Tibial nerve (tissue), 4 donors: Measurements from ENCODE around the gene SGPL1.

Experiments
- EP300 ChIP-seq, 2 donors: sonication (generic); formaldehyde crosslinking; IDR thresholded peaks; one replicate each; pipeline ENCODE4 v1.6.1; 2017; ENCODE audit warnings: antibody characterized with exemption in 2 of 2, mild to moderate bottlenecking in 1 of 2
- POLR2A ChIP-seq, 2 donors: fragments of 450-650 bp; IDR thresholded peaks; one replicate each; pipeline ENCODE4 v1.6.1; 2017; ENCODE audit warnings: antibody characterized with exemption in 2 of 2, mild to moderate bottlenecking in 2 of 2, moderate library complexity in 2 of 2
- TF ChIP-seq, protein P1 (sequence below), 5 experiments: fragments of 200-600 bp in 3 of 5; fragments of 450-650 bp in 2 of 5; sonication (generic) in 3 of 5; IDR thresholded peaks; one replicate each; pipeline ENCODE4 v1.5.1; 2016 to 2019; ENCODE audit warnings: antibody characterized with exemption in 5 of 5, mild to moderate bottlenecking in 3 of 5, moderate library complexity in 2 of 5

DNA sequence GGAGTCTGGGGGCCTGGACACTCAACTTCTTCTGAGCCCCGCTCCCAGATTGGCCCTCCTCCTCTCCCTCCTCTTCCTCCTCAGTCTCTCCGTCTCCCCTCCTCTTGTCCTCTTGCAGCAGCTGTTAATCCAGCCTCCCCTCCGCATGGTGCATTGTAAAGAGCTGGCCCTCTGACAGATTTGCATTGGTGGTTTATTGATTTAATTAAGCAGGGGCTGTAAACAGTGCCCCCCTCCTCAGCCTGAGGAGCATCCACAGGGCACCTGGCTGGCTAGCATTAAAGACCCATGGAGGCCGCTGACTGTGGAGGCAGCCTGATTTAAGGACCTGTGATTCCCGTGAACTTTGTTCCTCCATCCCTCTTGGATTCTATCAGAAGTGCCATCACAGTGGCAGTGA lies 101.5 kb downstream of the SGPL1 start:
- TF ChIP-seq, protein P1, sequence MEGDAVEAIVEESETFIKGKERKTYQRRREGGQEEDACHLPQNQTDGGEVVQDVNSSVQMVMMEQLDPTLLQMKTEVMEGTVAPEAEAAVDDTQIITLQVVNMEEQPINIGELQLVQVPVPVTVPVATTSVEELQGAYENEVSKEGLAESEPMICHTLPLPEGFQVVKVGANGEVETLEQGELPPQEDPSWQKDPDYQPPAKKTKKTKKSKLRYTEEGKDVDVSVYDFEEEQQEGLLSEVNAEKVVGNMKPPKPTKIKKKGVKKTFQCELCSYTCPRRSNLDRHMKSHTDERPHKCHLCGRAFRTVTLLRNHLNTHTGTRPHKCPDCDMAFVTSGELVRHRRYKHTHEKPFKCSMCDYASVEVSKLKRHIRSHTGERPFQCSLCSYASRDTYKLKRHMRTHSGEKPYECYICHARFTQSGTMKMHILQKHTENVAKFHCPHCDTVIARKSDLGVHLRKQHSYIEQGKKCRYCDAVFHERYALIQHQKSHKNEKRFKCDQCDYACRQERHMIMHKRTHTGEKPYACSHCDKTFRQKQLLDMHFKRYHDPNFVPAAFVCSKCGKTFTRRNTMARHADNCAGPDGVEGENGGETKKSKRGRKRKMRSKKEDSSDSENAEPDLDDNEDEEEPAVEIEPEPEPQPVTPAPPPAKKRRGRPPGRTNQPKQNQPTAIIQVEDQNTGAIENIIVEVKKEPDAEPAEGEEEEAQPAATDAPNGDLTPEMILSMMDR (IDR thresholded peaks at IDR 0.05) = no peak
- TF ChIP-seq POLR2A (IDR thresholded peaks at IDR 0.05) = no peak
- TF ChIP-seq EP300 (IDR thresholded peaks at IDR 0.05) = no peak
